ENCODE measurements around the gene SYT5. TPM values are rescaled to one million over a fixed set of nuclear protein-coding genes. Genes with fewer than 3 reads are reported as not detected.
A peak's percentile ranks its signal among the peaks of the same experiment; 100 is the strongest.

The SYT5 gene
- total and polyA plus RNA-seq, 9 of the 15 experiments (the other 6 are each of a cell fraction or from before 2014, with no cell fraction given), result 1.3 to 20.9 (median 8.8) TPM

GRCh38 chr19:55212447-55212846 is 32.4 kb upstream of the SYT5 start (continued):
- TF ChIP-seq TEAD1 (CRISPR knock-in tag; IDR thresholded peaks at IDR 0.05) (peak in 1 of 2 experiments; percentile 61; a peak in 1 of 4 replicates), SP1 (CRISPR knock-in tag; IDR thresholded peaks at IDR 0.05) (peak; percentile 49; the same call in 1 of the 2 replicates), SMARCA4 (IDR thresholded peaks at IDR 0.05) (peak; percentile 52), ARID4B (CRISPR knock-in tag; IDR thresholded peaks at IDR 0.05) (peak; percentile 73), TBL1XR1 (IDR thresholded peaks at IDR 0.05; ENCODE audit: low read length in 2 of 2) (peak in 1 of 2 experiments; percentile 31; a peak in 1 of 4 replicates), MLX (CRISPR knock-in tag; conservative IDR thresholded peaks at IDR 0.05) (no peak), SRSF9 (IDR thresholded peaks at IDR 0.05; ENCODE audit: borderline replicate concordance, low read depth, low read length) (no peak), MEF2D (tag; conservative IDR thresholded peaks at IDR 0.05; ENCODE audit: low read depth) (no peak), NR2C2 (CRISPR knock-in tag; IDR thresholded peaks at IDR 0.05) (no peak), NR2C2 (tag; IDR thresholded peaks at IDR 0.05) (peak; percentile 54; the same call in 1 of the 2 replicates), L3MBTL2 (IDR thresholded peaks at IDR 0.05) (peak; percentile 59; the same call in 1 of the 2 replicates), ZBTB33 (CRISPR knock-in tag; IDR thresholded peaks at IDR 0.05) (0 out of 2 replicates have a peak, but pooled peaks have one; percentile 12), XRCC5 (IDR thresholded peaks at IDR 0.05; ENCODE audit: low read depth, low read length) (peak; percentile 66; the same call in 1 of the 2 replicates), KDM1A (IDR thresholded peaks at IDR 0.05) (peak in 1 of 2 experiments; percentile 45; a peak in 1 of 4 replicates)
- TF ChIP-seq, protein P1, sequence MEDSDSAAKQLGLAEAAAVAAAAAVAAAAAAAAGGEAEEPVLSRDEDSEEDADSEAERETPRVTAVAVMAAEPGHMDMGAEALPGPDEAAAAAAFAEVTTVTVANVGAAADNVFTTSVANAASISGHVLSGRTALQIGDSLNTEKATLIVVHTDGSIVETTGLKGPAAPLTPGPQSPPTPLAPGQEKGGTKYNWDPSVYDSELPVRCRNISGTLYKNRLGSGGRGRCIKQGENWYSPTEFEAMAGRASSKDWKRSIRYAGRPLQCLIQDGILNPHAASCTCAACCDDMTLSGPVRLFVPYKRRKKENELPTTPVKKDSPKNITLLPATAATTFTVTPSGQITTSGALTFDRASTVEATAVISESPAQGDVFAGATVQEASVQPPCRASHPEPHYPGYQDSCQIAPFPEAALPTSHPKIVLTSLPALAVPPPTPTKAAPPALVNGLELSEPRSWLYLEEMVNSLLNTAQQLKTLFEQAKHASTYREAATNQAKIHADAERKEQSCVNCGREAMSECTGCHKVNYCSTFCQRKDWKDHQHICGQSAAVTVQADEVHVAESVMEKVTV (CRISPR knock-in tag; IDR thresholded peaks at IDR 0.05), result peak; percentile 67
- TF ChIP-seq, protein P2, sequence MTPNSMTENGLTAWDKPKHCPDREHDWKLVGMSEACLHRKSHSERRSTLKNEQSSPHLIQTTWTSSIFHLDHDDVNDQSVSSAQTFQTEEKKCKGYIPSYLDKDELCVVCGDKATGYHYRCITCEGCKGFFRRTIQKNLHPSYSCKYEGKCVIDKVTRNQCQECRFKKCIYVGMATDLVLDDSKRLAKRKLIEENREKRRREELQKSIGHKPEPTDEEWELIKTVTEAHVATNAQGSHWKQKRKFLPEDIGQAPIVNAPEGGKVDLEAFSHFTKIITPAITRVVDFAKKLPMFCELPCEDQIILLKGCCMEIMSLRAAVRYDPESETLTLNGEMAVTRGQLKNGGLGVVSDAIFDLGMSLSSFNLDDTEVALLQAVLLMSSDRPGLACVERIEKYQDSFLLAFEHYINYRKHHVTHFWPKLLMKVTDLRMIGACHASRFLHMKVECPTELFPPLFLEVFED (CRISPR knock-in tag; conservative IDR thresholded peaks at IDR 0.05), result no peak
